Type B pancreatic cell (in vitro differentiated cells): ENCODE measurements around the gene DNAJB13. TPM values are rescaled to one million over a fixed set of nuclear protein-coding genes. Genes with fewer than 3 reads are reported as not detected.

ENCODE experiments used
- DNase-seq: peaks from one replicate; pipeline ENCODE4 v3.0.0; 2021; ENCODE audit warnings: mixed read lengths; ENCODE audit not compliant: unreplicated experiment; ENCODE audit errors: extremely low spot score
- H3K27ac Mint-ChIP-seq: 2 replicates; pipeline ENCODE4 v1.8.0; 2021; ENCODE audit warnings: mild to moderate bottlenecking, mixed read lengths
- H3K27me3 Mint-ChIP-seq: 2 replicates; pipeline ENCODE4 v1.8.0; 2021; ENCODE audit warnings: mixed read lengths
- H3K36me3 Mint-ChIP-seq: 2 replicates; pipeline ENCODE4 v1.8.0; 2021; ENCODE audit warnings: mixed read lengths
- H3K4me1 Mint-ChIP-seq: one replicate; pipeline ENCODE4 v1.8.0; 2021; ENCODE audit warnings: mixed read lengths; ENCODE audit not compliant: unreplicated experiment
- H3K4me3 Mint-ChIP-seq: 2 replicates; pipeline ENCODE4 v1.8.0; 2021; ENCODE audit warnings: mild to moderate bottlenecking, mixed read lengths
- H3K9me3 Mint-ChIP-seq: 2 replicates; pipeline ENCODE4 v1.8.0; 2021; ENCODE audit warnings: mixed read lengths
- total RNA-seq: library from RNA; stranded (reverse); gene quantifications from 2 replicates; pipeline ENCODE4 v1.2.1, GENCODE V29; 2021; ENCODE audit warnings: low replicate concordance
- TF ChIP-seq, protein P1 (sequence below): fragments of 200-600 bp; sonication (generic); conservative IDR thresholded peaks from 2 replicates; pipeline ENCODE4 v1.5.0; 2021; ENCODE audit warnings: antibody characterized with exemption, mild to moderate bottlenecking

DNAJB13 gene
- total RNA-seq, 1 donor from 2014 or later, result 2.8 TPM

DNA sequence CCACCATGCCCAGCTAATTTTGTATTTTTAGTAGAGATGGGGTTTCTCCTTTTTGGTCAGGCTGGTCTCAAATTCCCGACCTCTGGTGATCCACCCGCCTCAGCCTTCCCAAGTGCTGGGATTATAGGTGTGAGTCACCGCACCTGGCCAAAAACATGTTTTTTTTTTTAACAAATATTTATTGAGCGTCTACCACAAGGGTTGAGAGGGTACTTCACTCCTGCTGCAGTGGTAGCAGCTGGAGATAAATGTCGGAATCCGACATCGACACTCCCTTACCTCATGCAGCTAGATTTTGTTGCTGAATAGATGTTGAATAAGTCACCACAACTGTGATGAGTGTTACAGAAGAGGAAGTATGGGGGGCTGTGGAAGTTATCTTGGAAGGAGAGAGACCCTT, 971 bp downstream of the DNAJB13 start:
- Mint-ChIP-seq H3K9me3 (peaks cover 2% of the 10 kb centered on the region), H3K4me3 (no peak overlapping the region), H3K27me3 (no peaks in the 10 kb centered on the region), H3K27ac (no peak overlapping the region), H3K4me1 (no peaks in the 10 kb centered on the region), H3K36me3 (no peaks in the 10 kb centered on the region)
- TF ChIP-seq, protein P1, sequence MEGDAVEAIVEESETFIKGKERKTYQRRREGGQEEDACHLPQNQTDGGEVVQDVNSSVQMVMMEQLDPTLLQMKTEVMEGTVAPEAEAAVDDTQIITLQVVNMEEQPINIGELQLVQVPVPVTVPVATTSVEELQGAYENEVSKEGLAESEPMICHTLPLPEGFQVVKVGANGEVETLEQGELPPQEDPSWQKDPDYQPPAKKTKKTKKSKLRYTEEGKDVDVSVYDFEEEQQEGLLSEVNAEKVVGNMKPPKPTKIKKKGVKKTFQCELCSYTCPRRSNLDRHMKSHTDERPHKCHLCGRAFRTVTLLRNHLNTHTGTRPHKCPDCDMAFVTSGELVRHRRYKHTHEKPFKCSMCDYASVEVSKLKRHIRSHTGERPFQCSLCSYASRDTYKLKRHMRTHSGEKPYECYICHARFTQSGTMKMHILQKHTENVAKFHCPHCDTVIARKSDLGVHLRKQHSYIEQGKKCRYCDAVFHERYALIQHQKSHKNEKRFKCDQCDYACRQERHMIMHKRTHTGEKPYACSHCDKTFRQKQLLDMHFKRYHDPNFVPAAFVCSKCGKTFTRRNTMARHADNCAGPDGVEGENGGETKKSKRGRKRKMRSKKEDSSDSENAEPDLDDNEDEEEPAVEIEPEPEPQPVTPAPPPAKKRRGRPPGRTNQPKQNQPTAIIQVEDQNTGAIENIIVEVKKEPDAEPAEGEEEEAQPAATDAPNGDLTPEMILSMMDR, result no peak
- DNase-seq, result no peak

DNA sequence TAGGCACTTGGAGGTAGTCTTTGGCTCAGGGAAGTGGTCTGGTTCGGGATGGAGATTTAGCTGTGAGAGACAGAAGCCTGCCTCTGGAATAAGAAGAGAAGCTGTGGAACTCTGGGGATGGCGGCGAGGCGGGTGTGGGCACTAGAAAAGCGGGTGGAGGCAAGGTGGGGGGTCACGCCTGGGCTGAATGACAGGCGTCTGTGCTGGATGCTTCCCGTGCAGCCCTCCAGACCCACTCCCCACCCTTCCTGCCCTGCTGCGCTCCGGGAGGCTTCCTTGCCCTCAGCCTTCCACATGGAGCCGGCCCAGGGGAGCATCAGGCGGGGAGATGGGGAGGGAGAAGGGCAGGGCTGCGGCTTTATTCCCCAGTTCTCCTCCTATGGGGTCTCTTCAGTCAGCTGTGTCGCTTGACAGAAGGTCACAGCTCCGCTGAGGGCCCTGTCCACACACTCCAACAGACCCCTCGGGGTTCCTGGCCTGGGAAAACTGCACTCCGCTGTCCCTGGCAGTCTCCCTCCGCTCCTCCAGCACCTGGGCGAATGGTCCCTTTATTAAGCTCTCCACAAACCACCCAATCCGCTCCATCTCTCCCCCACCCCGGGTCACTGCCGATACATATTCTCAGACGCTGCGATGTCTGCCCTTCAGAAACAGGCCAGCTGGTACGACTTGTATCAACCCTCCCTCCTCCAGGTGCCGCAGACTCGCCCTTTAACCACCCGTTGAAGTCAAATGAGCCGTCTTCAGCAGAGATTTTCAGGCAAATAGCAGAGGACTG, 6.2 kb downstream of the DNAJB13 start:
- Mint-ChIP-seq H3K27me3 (no peaks in the 10 kb centered on the region), H3K9me3 (no peaks in the 10 kb centered on the region), H3K4me3 (no peak overlapping the region), H3K36me3 (no peaks in the 10 kb centered on the region), H3K4me1 (no peaks in the 10 kb centered on the region), H3K27ac (no peak overlapping the region)
- no peak for DNase-seq
- TF ChIP-seq, protein P1, result no peak

DNA sequence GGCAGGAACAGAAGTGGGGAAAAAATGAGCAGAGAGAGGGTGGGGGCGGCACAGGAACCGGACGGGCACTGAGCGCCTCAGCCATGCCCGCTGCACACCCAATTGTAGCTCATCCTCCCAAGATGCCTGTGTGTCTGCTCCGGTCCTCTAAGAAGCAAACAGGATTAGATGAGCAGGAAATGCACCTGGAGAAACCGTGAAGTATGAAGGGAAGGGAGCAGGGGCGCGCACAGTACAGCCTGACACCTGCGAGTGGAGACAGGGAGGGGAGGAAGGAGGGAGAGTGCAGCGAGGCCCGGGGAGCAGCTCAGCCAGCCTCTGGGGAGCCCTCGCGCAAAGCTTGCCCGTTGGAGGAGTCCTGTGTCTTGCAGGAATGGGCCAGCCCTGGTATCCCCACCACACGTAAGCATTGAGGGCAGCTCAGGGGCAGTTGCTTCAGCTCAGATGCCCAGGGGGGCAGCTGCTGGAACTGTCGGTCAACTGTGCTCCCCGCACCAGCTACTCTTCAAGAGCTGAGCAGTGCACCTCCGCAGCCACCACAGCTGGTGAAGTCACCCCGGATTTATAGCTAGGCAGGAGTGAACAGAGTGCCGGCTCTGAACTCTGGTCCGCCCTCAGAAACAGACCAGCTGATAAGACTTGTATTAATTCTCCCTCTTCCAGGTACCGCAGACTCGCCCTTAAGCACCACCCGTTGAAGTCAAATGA, 7.0 kb downstream of the DNAJB13 start:
- H3K27me3 Mint-ChIP-seq, result no peaks in the 10 kb centered on the region
- no peaks in the 10 kb centered on the region for H3K36me3 Mint-ChIP-seq
- no peak overlapping the region for H3K27ac Mint-ChIP-seq
- no peak overlapping the region for H3K4me3 Mint-ChIP-seq
- H3K4me1 Mint-ChIP-seq, result no peaks in the 10 kb centered on the region
- TF ChIP-seq, protein P1, result no peak
- no peaks in the 10 kb centered on the region for H3K9me3 Mint-ChIP-seq
- no peak for DNase-seq

GRCh38 chr11:73958521-73959141, 7.8 kb downstream of the DNAJB13 start:
- Mint-ChIP-seq H3K4me3 (no peak overlapping the region), H3K27ac (no peak overlapping the region), H3K4me1 (no peaks in the 10 kb centered on the region), H3K27me3 (no peaks in the 10 kb centered on the region), H3K36me3 (no peaks in the 10 kb centered on the region), H3K9me3 (no peaks in the 10 kb centered on the region)
- TF ChIP-seq, protein P1, result no peak
- no peak for DNase-seq

DNA sequence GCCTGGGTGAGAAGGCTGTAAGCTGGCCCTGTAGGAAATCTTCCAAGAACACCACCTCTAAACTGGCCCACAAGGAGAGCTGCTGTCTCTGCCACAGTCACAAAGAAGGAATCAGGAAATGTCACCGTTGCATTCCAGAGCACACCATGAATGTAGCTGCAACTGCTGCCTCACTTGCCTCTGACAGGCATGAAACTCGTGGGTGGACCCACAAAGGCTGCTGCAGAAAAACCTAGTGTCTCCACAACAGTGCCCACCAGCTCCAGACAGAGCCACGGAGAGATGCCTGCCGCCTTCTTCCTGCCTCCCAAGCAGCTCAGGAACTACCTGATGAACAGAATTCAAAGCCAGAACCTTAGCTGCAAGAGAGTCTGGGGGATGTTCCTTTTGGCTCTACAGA, 10.5 kb downstream of the DNAJB13 start:
- Mint-ChIP-seq H3K9me3 (no peaks in the 10 kb centered on the region), H3K36me3 (no peaks in the 10 kb centered on the region), H3K27ac (no peak overlapping the region), H3K4me1 (no peaks in the 10 kb centered on the region), H3K4me3 (no peak overlapping the region), H3K27me3 (no peaks in the 10 kb centered on the region)
- no peak for DNase-seq
- TF ChIP-seq, protein P1, result no peak
